ENCODE results near the gene STK40. TPM values are rescaled to one million over a fixed set of nuclear protein-coding genes. Genes with fewer than 3 reads are reported as not detected.

The STK40 gene, protein sequence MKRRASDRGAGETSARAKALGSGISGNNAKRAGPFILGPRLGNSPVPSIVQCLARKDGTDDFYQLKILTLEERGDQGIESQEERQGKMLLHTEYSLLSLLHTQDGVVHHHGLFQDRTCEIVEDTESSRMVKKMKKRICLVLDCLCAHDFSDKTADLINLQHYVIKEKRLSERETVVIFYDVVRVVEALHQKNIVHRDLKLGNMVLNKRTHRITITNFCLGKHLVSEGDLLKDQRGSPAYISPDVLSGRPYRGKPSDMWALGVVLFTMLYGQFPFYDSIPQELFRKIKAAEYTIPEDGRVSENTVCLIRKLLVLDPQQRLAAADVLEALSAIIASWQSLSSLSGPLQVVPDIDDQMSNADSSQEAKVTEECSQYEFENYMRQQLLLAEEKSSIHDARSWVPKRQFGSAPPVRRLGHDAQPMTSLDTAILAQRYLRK
- 9.0 and 12.6 TPM in 2 replicates for total RNA-seq

DNA sequence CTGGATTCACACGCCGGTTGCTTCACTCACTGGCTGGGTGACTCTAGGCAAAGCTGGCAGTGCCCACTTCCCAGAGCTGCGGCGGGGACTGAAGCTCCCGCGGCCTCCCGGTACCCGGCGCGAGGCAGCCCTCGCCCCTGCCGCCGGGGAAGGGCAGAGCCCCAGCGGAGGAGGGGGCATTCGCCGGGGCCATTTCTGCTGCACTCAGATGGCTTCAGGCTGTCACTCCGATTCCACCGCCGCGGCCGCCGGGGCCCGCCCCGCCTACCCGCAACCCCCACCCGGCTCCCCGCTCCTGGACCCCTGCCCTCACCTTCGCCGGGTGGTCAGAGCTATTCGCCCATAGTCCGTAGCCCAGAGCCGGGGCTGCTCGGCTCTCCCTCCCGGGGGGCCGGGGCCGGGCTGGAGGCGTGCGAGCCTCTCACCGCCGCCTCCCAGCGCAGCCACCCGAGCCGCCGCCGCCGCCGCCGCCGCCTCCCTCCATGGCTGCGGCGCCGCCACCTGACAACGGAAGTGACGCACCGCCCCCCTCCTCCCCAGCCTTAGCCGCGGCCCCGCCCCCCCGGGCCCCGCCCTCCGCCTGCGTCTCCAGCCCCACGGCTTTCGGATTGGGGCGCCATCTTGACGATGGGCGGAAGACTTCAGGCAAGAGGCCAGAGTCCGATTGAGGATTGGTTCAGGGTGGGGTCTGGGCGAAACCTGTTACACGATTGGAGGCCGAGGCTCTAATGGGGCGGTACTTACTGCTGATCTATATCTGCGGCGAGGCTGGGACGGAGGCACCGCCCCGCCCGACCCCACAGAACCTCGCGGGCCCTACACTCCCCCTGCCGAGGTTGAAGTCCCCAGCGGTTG lies at the start of gene STK40:
STK40 (minus strand) TSS at position 515 of the 855 bp plus-strand sequence. CDS start 24,592 bp downstream, outside the sequence.

DNA sequence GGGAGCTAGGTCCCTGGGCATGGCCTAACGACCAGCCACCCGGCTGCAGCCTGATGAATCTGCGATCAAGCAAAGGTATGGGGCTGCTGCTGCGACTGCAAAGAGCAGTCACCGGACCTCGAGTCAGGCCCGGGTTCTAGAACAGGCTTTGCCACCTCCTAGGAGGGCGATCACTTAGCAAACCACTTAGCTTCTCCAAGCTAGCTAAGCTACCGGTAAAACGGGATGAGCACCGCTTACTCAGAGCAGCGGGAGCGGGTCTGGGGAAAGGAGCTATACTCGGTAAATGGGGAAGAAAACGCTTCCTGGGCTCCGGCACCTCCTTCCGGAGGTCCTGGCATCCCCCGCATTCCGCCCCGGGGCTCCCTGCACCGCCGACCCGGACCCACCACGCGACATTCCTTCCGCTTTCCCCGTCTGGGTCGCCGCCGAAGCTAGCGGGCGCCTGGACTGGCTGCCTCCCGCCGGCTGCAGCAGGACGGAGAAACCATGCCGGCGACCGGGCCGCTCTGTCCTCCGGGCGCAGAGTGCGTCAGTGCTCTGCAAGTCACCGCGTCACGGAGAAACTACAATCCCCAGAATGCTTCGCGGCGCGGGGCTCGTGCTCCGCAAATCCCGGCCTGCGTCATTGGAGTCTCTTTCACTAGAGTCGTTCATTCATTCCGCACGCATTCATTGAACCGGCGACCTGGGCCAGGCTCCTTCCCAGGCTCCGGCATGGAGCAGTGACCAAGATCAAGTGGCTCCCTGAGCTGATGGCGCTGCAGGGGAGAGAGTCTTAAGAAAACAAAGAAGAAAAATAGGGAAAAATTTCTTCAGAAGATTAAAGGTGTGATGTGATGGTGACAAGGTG lies 11.9 kb upstream of the STK40 start, which contains the start of gene LSM10:
LSM10 (minus strand) TSS at position 531 of the 853 bp plus-strand sequence. CDS start 3,779 bp downstream, outside the sequence.

DNA sequence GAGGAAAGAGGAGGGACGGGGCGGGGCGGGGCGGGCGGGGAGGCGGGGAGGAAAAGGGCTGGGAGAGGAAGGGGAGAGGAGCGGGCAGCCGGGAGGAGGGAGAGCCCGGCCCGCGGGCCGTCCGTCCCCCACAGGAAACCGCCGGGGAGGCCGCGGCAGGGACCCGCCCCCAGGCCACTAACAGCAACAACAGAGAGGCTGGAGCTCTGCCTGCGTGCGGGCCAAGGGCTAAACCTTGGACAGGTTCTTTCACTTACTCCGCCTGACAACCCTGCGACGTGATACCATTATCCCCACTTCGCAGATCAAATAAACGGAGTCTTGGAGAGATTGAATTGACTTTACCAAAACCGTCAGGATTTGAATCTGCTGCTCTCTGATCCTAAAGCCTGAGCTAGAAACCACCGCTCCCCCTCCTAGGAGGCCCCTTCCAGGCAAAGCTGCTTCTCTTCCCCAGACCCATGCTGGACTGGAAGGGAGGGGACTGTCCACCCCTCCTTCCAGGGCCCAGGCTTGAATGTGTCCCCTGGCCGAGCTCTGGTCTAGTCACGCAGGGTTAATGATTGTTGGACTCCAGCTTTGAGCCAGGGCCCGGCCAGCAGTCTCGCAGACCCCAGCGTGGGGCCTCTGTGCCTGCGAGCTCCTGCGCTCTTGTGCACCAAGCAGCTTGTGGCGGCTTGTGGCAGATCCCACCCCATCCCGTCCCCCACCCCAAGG lies 61.9 kb downstream of the STK40 start, which contains the start of gene EVA1B:
EVA1B (minus strand) TSS at position 10 of the 717 bp plus-strand sequence. CDS start 608 bp downstream, outside the sequence.

DNA sequence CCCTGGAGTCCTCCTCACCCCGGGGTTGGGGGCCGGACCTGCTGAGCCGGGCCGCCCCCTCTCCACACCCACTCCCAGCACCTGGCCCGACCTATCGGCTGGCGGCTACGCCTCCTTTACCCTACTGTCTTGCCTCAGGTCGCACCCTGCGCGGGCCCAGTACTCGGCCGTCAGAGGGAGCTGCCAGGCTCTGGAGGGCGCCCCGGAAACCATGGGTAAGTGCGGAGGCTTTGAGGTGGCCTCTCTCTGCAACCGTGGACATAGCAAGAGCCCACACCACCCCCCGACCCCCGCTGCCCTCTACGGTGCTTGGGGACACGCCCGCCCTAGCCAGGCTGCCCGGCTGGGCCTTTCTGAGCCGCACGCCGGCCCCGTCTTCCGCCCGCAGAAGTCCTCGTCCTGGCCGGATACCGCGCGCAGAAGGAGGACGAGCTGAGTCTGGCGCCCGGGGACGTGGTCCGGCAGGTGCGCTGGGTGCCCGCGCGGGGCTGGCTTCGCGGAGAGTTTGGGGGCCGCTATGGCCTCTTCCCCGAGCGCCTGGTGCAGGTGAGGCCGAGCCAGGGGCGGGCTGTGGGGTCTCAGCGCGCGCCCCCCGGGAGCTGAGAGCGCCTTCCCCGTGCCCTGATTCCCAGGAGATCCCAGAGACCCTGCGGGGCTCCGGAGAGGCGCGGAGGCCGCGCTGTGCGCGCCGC lies 79.4 kb downstream of the STK40 start, which contains the start of gene SH3D21:
SH3D21 (plus strand) TSS at position 159 of the 692 bp plus-strand sequence; CDS start at position 212, 53 bp downstream.

Other genes with a start within 250 kb of the STK40 start
- 65.6 and 80.9 TPM in 2 replicates for gene TRAPPC3, start 236.4 kb downstream of the STK40 start, total RNA-seq
- gene MAP7D1, start 229.8 kb downstream of the STK40 start, total RNA-seq, result 42.5 and 58.4 TPM in 2 replicates
- gene THRAP3, start 161.5 kb downstream of the STK40 start, total RNA-seq, result 68.1 and 83.3 TPM in 2 replicates
- 1.8 and 5.0 TPM in 2 replicates for gene SH3D21, start 79.6 kb downstream of the STK40 start, total RNA-seq
- gene EVA1B, start 62.3 kb downstream of the STK40 start, total RNA-seq, result 116 and 133 TPM in 2 replicates
- gene LSM10, start 12.0 kb upstream of the STK40 start, total RNA-seq, result 6.5 and 10.4 TPM in 2 replicates
- gene OSCP1, start 64.5 kb upstream of the STK40 start, total RNA-seq, result 12.4 and 12.8 TPM in 2 replicates
- gene MRPS15, start 78.5 kb upstream of the STK40 start, total RNA-seq, result 74.3 and 75.0 TPM in 2 replicates
- 0.09 and 0.28 TPM in 2 replicates for gene CSF3R, start 97.0 kb upstream of the STK40 start, total RNA-seq